ENCODE measurements around the gene IGFBP4. TPM values are rescaled to one million over a fixed set of nuclear protein-coding genes. Genes with fewer than 3 reads are reported as not detected.

IGFBP4 gene
- total RNA-seq, 1 experiment from 2014 or later, result 22.5 TPM

GRCh38 chr17:40454613-40454995 lies 11.4 kb downstream of the IGFBP4 start:
- peaks cover 34% of the 10 kb centered on the region for H3K36me3 ChIP-seq
- peaks cover 56% of the 10 kb centered on the region for H3K4me1 ChIP-seq (replicated peaks)

GRCh38 chr17:40456396-40456951 lies 13.2 kb downstream of the IGFBP4 start:
- Histone ChIP-seq H3K9me3 (replicated peaks) (no peaks in the 10 kb centered on the region), H3K27ac (no peak overlapping the region), H3K4me1 (replicated peaks) (peaks cover 54% of the 10 kb centered on the region), H3K36me3 (peaks cover 34% of the 10 kb centered on the region), H3K27me3 (replicated peaks) (no peaks in the 10 kb centered on the region), H3K4me3 (no peak overlapping the region)
- DNase-seq (ENCODE audit: low read depth in 1 of 2, low spot score in 2 of 2), result no peak

More at GRCh38 chr17:40454613-40454995, 11.4 kb downstream of the IGFBP4 start:
- no peak overlapping the region for H3K4me3 ChIP-seq
- no peaks in the 10 kb centered on the region for H3K27me3 ChIP-seq (replicated peaks)
- H3K27ac ChIP-seq, result no peak overlapping the region
- no peaks in the 10 kb centered on the region for H3K9me3 ChIP-seq (replicated peaks)
- DNase-seq (ENCODE audit: low read depth in 1 of 2, low spot score in 2 of 2), result no peak

GRCh38 chr17:40457369-40457768 lies 14.1 kb downstream of the IGFBP4 start:
- Histone ChIP-seq H3K4me1 (replicated peaks) (peaks cover 45% of the 10 kb centered on the region), H3K9me3 (replicated peaks) (no peaks in the 10 kb centered on the region), H3K36me3 (peaks cover 34% of the 10 kb centered on the region), H3K27ac (peak overlapping the region; percentile 62), H3K27me3 (replicated peaks) (no peaks in the 10 kb centered on the region), H3K4me3 (no peak overlapping the region)
- DNase-seq (ENCODE audit: low read depth in 1 of 2, low spot score in 2 of 2), result no peak

- Histone ChIP-seq H3K9me3 (replicated peaks) (no peaks in the 10 kb centered on the region), H3K4me3 (no peak overlapping the region), H3K4me1 (replicated peaks) (peaks cover 37% of the 10 kb centered on the region), H3K27me3 (replicated peaks) (no peaks in the 10 kb centered on the region), H3K27ac (peak overlapping the region; percentile 62), H3K36me3 (peaks cover 30% of the 10 kb centered on the region)
- peak; percentile 94 for DNase-seq (ENCODE audit: low read depth in 1 of 2, low spot score in 2 of 2)
Measured at GRCh38 chr17:40457964-40458791, 14.9 kb downstream of the IGFBP4 start.

- Histone ChIP-seq H3K9me3 (replicated peaks) (no peaks in the 10 kb centered on the region), H3K27me3 (replicated peaks) (no peaks in the 10 kb centered on the region), H3K36me3 (peaks cover 22% of the 10 kb centered on the region), H3K27ac (peak overlapping the region; percentile 28; the same call in 1 of the 2 replicates), H3K4me3 (no peak overlapping the region), H3K4me1 (replicated peaks) (peaks cover 35% of the 10 kb centered on the region)
- DNase-seq (ENCODE audit: low read depth in 1 of 2, low spot score in 2 of 2), result no peak
Measured at GRCh38 chr17:40458851-40459482, 15.7 kb downstream of the IGFBP4 start.

GRCh38 chr17:40459636-40460603 lies 16.7 kb downstream of the IGFBP4 start:
- H3K4me1 ChIP-seq (replicated peaks), result peaks cover 35% of the 10 kb centered on the region
- DNase-seq (ENCODE audit: low read depth in 1 of 2, low spot score in 2 of 2), result no peak
- no peak overlapping the region for H3K27ac ChIP-seq
- H3K36me3 ChIP-seq, result peaks cover 14% of the 10 kb centered on the region
- H3K27me3 ChIP-seq (replicated peaks), result no peaks in the 10 kb centered on the region
- H3K4me3 ChIP-seq, result no peak overlapping the region
- no peaks in the 10 kb centered on the region for H3K9me3 ChIP-seq (replicated peaks)

GRCh38 chr17:40460604-40460967 lies 17.3 kb downstream of the IGFBP4 start:
- Histone ChIP-seq H3K4me1 (replicated peaks) (peaks cover 35% of the 10 kb centered on the region), H3K9me3 (replicated peaks) (no peaks in the 10 kb centered on the region), H3K4me3 (no peak overlapping the region), H3K27me3 (replicated peaks) (no peaks in the 10 kb centered on the region), H3K27ac (no peak overlapping the region), H3K36me3 (peaks cover 14% of the 10 kb centered on the region)
- no peak for DNase-seq (ENCODE audit: low read depth in 1 of 2, low spot score in 2 of 2)

GRCh38 chr17:40460968-40461731 lies 17.9 kb downstream of the IGFBP4 start:
- Histone ChIP-seq H3K27me3 (replicated peaks) (no peaks in the 10 kb centered on the region), H3K27ac (no peak overlapping the region), H3K4me1 (replicated peaks) (peaks cover 35% of the 10 kb centered on the region), H3K36me3 (peaks cover 11% of the 10 kb centered on the region), H3K9me3 (replicated peaks) (no peaks in the 10 kb centered on the region), H3K4me3 (no peak overlapping the region)
- DNase-seq (ENCODE audit: low read depth in 1 of 2, low spot score in 2 of 2), result no peak

GRCh38 chr17:40461732-40462342 lies 18.6 kb downstream of the IGFBP4 start:
- peaks cover 34% of the 10 kb centered on the region for H3K4me1 ChIP-seq (replicated peaks)
- no peak overlapping the region for H3K27ac ChIP-seq
- H3K9me3 ChIP-seq (replicated peaks), result no peaks in the 10 kb centered on the region
- no peaks in the 10 kb centered on the region for H3K27me3 ChIP-seq (replicated peaks)
- H3K36me3 ChIP-seq, result peaks cover 5% of the 10 kb centered on the region
- no peak for DNase-seq (ENCODE audit: low read depth in 1 of 2, low spot score in 2 of 2)
- H3K4me3 ChIP-seq, result no peak overlapping the region

- DNase-seq (ENCODE audit: low read depth in 1 of 2, low spot score in 2 of 2), result no peak
- Histone ChIP-seq H3K4me1 (replicated peaks) (peaks cover 27% of the 10 kb centered on the region), H3K27ac (no peak overlapping the region), H3K9me3 (replicated peaks) (no peaks in the 10 kb centered on the region), H3K27me3 (replicated peaks) (no peaks in the 10 kb centered on the region), H3K36me3 (no peaks in the 10 kb centered on the region), H3K4me3 (no peak overlapping the region)
Measured at GRCh38 chr17:40462343-40463121, 19.3 kb downstream of the IGFBP4 start.

- Histone ChIP-seq H3K4me1 (replicated peaks) (peaks cover 21% of the 10 kb centered on the region), H3K27me3 (replicated peaks) (no peaks in the 10 kb centered on the region), H3K27ac (no peak overlapping the region), H3K4me3 (no peak overlapping the region), H3K9me3 (replicated peaks) (no peaks in the 10 kb centered on the region), H3K36me3 (no peaks in the 10 kb centered on the region)
- no peak for DNase-seq (ENCODE audit: low read depth in 1 of 2, low spot score in 2 of 2)
Measured at GRCh38 chr17:40463122-40463550, 19.9 kb downstream of the IGFBP4 start.

GRCh38 chr17:40464392-40464855 lies 21.2 kb downstream of the IGFBP4 start:
- no peaks in the 10 kb centered on the region for H3K9me3 ChIP-seq (replicated peaks)
- no peak overlapping the region for H3K27ac ChIP-seq
- H3K4me1 ChIP-seq (replicated peaks), result peaks cover 8% of the 10 kb centered on the region
- no peak overlapping the region for H3K4me3 ChIP-seq
- no peaks in the 10 kb centered on the region for H3K36me3 ChIP-seq
- DNase-seq (ENCODE audit: low read depth in 1 of 2, low spot score in 2 of 2), result no peak
- H3K27me3 ChIP-seq (replicated peaks), result no peaks in the 10 kb centered on the region

All from SJSA1 (cell line).